Cardiac muscle cell (in vitro differentiated cells and primary cell): Measurements from ENCODE around the gene BEX2. TPM values are rescaled to one million over a fixed set of nuclear protein-coding genes. Genes with fewer than 3 reads are reported as not detected.
A peak's percentile ranks its signal among the peaks of the same experiment; 100 is the strongest.
"Not testable (repeated sequence)": the region's sequence is repeated elsewhere in the genome, so short reads cannot be mapped to it uniquely, and the experiment has no call there.

ENCODE experiments used
- DNase-seq, 2 donors: peaks; one replicate each; pipeline versions ENCODE4 v3.0.0 to v3.0.0-alpha.2; 2010 to 2017; ENCODE audit warnings: low read depth in 1 of 2, low spot score in 1 of 2
- H3K27ac ChIP-seq: fragments of 200-600 bp; sonication (generic); 2 replicates; pipeline ENCODE4 v1.5.1; 2016
- H3K27me3 ChIP-seq: fragments of 200-600 bp; sonication (generic); 2 replicates; pipeline ENCODE4 v1.6.0; 2016; ENCODE audit warnings: control low read depth
- H3K36me3 ChIP-seq: fragments of 200-600 bp; sonication (generic); 2 replicates; pipeline ENCODE4 v1.5.1; 2016; ENCODE audit warnings: control low read depth
- H3K4me1 ChIP-seq: fragments of 200-600 bp; sonication (generic); 2 replicates; pipeline ENCODE4 v1.8.1; 2017; ENCODE audit warnings: low read depth, mild to moderate bottlenecking, mixed run types
- H3K4me3 ChIP-seq: fragments of 200-600 bp; sonication (generic); 2 replicates; pipeline ENCODE4 v1.5.1; 2016; ENCODE audit warnings: mild to moderate bottlenecking
- H3K9me3 ChIP-seq: fragments of 200-600 bp; sonication (generic); 2 replicates; pipeline ENCODE4 v1.5.1; 2017; ENCODE audit warnings: low read depth, mild to moderate bottlenecking, control low read depth
- polyA plus RNA-seq: library from polyadenylated mRNA; unstranded; fragments of >200 nt; fragmentation: Nextera tagmentation; extraction: Ambion mirVana; gene quantifications from 2 replicates; pipeline ENCODE4 v1.2.1, GENCODE V29; 2016
- total RNA-seq: library from RNA; depleted of rRNA; stranded (reverse); fragments of >200 nt; gene quantifications from 2 replicates; pipeline ENCODE4 v1.2.3, GENCODE V29; 2016
- TF ChIP-seq, protein P1 (sequence below): IDR thresholded peaks from 2 replicates; pipeline ENCODE4 v1.5.1; 2012; ENCODE audit warnings: low read depth, mild to moderate bottlenecking, low read length

Gene BEX2
- total and polyA plus RNA-seq, 2 experiments from 2014 or later: 142 to 169 TPM

- no peaks in the 10 kb centered on the region for H3K27me3 ChIP-seq
- no peaks in the 10 kb centered on the region for H3K36me3 ChIP-seq
- TF ChIP-seq, protein P1, sequence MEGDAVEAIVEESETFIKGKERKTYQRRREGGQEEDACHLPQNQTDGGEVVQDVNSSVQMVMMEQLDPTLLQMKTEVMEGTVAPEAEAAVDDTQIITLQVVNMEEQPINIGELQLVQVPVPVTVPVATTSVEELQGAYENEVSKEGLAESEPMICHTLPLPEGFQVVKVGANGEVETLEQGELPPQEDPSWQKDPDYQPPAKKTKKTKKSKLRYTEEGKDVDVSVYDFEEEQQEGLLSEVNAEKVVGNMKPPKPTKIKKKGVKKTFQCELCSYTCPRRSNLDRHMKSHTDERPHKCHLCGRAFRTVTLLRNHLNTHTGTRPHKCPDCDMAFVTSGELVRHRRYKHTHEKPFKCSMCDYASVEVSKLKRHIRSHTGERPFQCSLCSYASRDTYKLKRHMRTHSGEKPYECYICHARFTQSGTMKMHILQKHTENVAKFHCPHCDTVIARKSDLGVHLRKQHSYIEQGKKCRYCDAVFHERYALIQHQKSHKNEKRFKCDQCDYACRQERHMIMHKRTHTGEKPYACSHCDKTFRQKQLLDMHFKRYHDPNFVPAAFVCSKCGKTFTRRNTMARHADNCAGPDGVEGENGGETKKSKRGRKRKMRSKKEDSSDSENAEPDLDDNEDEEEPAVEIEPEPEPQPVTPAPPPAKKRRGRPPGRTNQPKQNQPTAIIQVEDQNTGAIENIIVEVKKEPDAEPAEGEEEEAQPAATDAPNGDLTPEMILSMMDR: no peak
- peak in 1 of 2 donors; percentile 49 for DNase-seq
- H3K27ac ChIP-seq: no peak within 1 kb of the TSS
- no peaks in the 10 kb centered on the region for H3K9me3 ChIP-seq
- no peak within 1 kb of the TSS for H3K4me3 ChIP-seq
- H3K4me1 ChIP-seq: no peaks in the 10 kb centered on the region
Measured at GRCh38 chrX:103329991-103330390, 19.2 kb upstream of the BEX2 start, which contains the start of gene TCEAL7. TCEAL7 (plus strand) TSS chrX:103330239; CDS start chrX:103331404, 1,165 bp downstream.

DNA sequence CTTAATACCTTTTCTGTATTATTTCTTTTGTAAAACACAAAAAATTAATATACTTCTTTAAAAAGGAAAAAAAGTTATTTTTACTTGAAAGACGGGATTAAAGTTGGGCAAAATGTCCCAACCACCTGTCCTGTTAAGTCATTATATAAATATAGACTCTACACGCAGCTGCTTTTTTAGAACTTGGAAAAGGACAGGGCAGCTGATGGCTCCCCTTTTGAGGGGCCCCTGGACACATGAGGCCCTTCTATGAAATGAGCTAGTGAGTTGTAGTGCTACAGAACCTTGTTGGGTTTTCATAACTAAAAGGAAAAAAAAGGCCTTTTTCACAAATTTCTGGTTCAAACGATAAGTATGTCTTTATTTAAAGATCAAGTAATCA lies 600 bp upstream of the BEX2 start:
- no peaks in the 10 kb centered on the region for H3K36me3 ChIP-seq
- peaks cover 4% of the 10 kb centered on the region for H3K4me1 ChIP-seq
- peak overlapping the region; percentile 85 for H3K4me3 ChIP-seq
- H3K27ac ChIP-seq: no peak overlapping the region
- H3K9me3 ChIP-seq: no peaks in the 10 kb centered on the region
- H3K27me3 ChIP-seq: no peaks in the 10 kb centered on the region
- TF ChIP-seq, protein P1: no peak
- DNase-seq: no peak

GRCh38 chrX:103309860-103310554 lies 783 bp downstream of the BEX2 start:
- no peaks in the 10 kb centered on the region for H3K36me3 ChIP-seq
- DNase-seq: peak in 1 of 2 donors; percentile 5
- peaks cover 4% of the 10 kb centered on the region for H3K4me1 ChIP-seq
- H3K4me3 ChIP-seq: peak overlapping the region; percentile 85
- H3K9me3 ChIP-seq: no peaks in the 10 kb centered on the region
- H3K27ac ChIP-seq: no peak overlapping the region
- no peaks in the 10 kb centered on the region for H3K27me3 ChIP-seq
- TF ChIP-seq, protein P1: no peak

DNA sequence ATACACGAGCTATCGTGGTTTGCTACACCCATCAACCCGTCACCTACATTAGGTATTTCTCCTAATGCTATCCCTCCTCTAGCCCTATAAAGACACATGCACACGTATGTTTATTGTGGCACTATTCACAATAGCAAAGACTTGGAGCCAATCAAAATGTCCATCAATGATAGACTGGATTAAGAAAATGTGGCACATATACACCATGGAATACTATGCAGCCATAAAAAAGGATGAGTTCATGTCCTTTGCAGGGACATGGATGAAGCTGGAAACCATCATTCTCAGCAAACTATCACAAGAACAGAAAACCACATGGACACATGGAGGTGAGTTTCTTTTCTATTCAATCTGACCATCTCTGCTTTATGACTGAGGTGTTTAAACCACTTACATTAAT lies 5.1 kb downstream of the BEX2 start:
- not testable (repeated sequence) for H3K27ac ChIP-seq, H3K9me3 ChIP-seq, DNase-seq, H3K4me1 ChIP-seq, H3K27me3 ChIP-seq, H3K36me3 ChIP-seq, H3K4me3 ChIP-seq

GRCh38 chrX:103304705-103305104 lies 6.1 kb downstream of the BEX2 start:
- Histone ChIP-seq H3K27me3 (no peaks in the 10 kb centered on the region), H3K36me3 (no peaks in the 10 kb centered on the region), H3K27ac (no peak overlapping the region), H3K4me1 (no peaks in the 10 kb centered on the region), H3K4me3 (no peak overlapping the region), H3K9me3 (no peaks in the 10 kb centered on the region)
- TF ChIP-seq, protein P1: no peak
- DNase-seq: no peak

GRCh38 chrX:103293118-103293517 lies 17.7 kb downstream of the BEX2 start:
- Histone ChIP-seq H3K4me3 (no peak overlapping the region), H3K4me1 (peaks cover 7% of the 10 kb centered on the region), H3K9me3 (no peaks in the 10 kb centered on the region), H3K27me3 (no peaks in the 10 kb centered on the region), H3K36me3 (no peaks in the 10 kb centered on the region), H3K27ac (no peak overlapping the region)
- TF ChIP-seq, protein P1: no peak
- no peak for DNase-seq
